HG03039 (cell line): ENCODE data around the gene EIF2S3B.
"Not testable (repeated sequence)": the region's sequence is repeated elsewhere in the genome, so short reads cannot be mapped to it uniquely, and the experiment has no call there.

Experiments
- ATAC-seq: cut with Tn5 transposase; IDR thresholded peaks from one replicate; pipeline ENCODE4 v1.9.1; 2021; ENCODE audit warnings: mild to moderate bottlenecking, moderate library complexity; ENCODE audit not compliant: unreplicated experiment

Gene EIF2S3B

GRCh38 chr12:10505620-10506019 lies at the start of gene EIF2S3B:
EIF2S3B (plus strand) TSS chr12:10505890; CDS start chr12:10505903, 13 bp downstream.
- ATAC-seq: no peak

- no peak for ATAC-seq
Observed at GRCh38 chr12:10456856-10457255, 48.8 kb upstream of the EIF2S3B start.

DNA sequence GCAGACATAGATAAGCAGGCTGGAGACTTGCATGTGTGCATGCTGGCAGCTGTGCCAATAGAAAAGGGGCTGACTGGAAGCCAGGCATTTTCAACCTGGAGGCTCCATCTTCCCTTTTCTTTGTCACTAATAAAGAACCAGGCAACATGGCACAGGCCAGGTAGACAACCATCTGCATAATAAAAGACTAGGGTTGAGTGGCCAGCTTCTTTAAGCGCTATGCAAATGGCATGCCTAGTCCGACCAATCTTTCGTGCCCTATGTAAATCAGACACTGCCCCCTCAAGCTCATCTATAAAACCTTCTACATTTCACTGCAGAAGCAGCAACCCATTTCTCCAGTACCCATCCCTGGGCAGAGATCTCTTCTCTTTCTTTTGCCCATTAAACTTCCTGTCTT lies 47.9 kb upstream of the EIF2S3B start:
- ATAC-seq: no peak

DNA sequence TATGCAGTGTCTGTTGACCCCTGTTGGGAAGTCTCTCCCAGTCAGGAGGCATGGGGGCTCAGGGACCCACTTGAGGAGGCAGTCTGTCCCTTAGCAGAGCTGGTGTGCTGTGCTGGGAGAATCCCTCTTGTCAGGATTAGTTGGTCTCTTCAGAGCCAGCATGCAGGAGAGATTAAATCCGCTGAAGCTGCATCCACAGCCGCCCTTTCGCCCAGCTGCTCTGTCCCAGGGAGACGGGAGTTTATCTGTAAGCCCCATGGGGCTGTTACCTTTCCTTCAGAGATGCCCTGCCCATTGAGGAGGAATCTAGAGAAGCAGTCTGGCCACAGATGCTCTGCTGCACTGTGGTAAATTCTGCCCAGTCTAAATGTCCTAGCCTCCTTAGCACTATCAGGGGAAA lies 39.4 kb upstream of the EIF2S3B start:
- no peak for ATAC-seq

- ATAC-seq: no peak
Observed at GRCh38 chr12:10469701-10470100, 36.0 kb upstream of the EIF2S3B start.

DNA sequence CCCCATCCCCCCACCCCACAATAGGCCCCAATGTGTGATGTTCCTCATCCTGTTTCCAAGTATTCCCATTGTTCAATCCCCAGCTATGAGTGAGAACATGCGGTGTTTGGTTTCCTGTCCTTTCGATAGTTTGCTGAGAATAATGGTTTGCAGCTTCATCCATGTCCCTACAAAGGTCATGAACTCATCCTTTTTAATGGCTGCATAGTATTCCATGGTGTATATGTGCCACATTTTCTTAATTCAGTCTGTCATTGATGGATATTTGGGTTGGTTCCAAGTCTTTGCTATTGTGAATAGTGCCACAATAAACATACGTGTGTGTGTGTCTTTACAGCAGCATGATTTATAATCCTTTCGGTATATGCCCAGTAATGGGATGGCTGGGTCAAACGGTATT lies 32.9 kb upstream of the EIF2S3B start:
- not testable (repeated sequence) for ATAC-seq

GRCh38 chr12:10481901-10482300 lies 23.8 kb upstream of the EIF2S3B start:
- ATAC-seq: not testable (repeated sequence)

GRCh38 chr12:10487328-10487727 lies 18.4 kb upstream of the EIF2S3B start:
- not testable (repeated sequence) for ATAC-seq

DNA sequence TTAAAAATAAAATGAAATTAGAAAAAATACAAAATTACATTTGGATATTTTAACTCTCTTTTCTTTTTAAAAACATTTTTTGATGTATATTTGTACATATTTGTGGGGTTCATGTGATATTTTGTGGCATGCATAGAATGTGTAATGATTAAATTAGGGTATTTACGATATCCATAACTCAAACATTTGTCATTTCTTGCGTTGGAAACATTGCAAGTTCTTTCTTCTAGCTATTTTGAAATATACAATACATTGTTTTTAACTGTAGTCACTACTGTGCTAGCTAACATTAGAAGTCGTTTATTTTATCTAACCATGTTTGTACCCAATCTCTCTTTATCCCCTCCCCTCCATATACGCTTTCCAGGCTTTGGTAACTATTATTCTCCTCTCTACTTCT lies 13.9 kb upstream of the EIF2S3B start:
- no peak for ATAC-seq

- ATAC-seq: no peak
Observed at GRCh38 chr12:10497602-10498001, 8.1 kb upstream of the EIF2S3B start.

- no peak for ATAC-seq
Observed at GRCh38 chr12:10498042-10498441, 7.6 kb upstream of the EIF2S3B start.

GRCh38 chr12:10501030-10501429 lies 4.7 kb upstream of the EIF2S3B start:
- no peak for ATAC-seq

- ATAC-seq: no peak
Observed at GRCh38 chr12:10503460-10503859, 2.2 kb upstream of the EIF2S3B start.

- no peak for ATAC-seq
Observed at GRCh38 chr12:10511756-10512355, 6.2 kb downstream of the EIF2S3B start.

GRCh38 chr12:10512798-10513197 lies 7.1 kb downstream of the EIF2S3B start:
- ATAC-seq: no peak

DNA sequence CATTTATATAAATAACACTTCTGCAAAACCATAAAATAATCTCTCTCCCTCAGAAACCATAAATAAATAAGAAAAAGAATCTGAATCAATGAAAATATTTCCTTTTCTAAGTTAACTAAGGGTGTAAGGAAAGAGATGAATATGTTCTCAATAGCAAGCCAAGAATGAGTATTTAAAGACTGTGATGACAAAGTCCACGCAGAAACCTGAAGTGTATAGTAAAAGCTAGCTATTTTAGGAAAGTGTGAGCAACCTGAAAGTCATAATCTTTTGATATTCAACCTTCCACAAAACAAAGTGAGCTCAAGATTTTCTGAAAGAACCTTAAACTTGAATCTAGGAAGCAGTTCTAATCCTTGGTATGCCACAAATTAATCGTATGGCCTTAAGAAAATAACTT lies 15.9 kb downstream of the EIF2S3B start:
- no peak for ATAC-seq

GRCh38 chr12:10528174-10528953 lies 22.7 kb downstream of the EIF2S3B start:
- no peak for ATAC-seq

DNA sequence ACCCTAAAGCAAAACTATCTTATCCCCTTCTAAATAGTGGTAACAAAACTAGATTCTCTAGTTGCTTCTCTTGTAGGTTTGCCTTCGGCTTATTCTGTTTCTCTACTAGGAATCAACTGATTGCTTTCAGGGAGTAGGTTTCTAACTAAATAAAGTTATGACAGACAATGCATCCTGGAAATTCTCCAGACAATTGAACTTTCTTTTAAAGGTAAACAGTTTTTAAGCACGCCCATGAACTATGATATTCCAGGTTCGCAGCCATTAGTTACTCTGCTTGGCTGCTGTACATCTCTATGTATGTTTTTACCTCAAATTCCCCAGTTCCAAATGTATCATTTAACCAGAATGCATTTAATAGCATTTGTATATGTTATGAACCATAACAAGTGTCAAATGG lies 23.9 kb downstream of the EIF2S3B start:
- no peak for ATAC-seq

GRCh38 chr12:10537721-10538120 lies 32.0 kb downstream of the EIF2S3B start:
- no peak for ATAC-seq

GRCh38 chr12:10540776-10541205 lies 35.1 kb downstream of the EIF2S3B start:
- ATAC-seq: peak; percentile 91

DNA sequence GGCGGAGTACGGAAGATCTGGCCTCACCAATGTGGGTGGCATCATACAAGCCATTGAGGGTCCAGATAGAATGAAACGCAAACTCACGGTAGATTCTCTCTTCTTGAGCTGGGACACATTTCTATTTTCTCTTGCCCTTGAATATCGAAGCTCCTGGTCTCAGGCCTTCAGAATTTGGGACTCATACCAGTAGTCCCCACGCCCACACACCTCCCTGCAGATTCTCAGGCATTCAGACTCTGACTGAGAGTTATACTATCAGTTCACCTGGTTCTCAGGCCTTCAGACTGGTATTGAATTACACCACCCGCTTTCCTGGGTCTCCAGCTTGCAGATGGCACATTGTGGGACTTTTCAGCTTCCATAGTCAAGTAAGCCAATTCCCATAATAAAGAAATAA lies 37.8 kb downstream of the EIF2S3B start:
- ATAC-seq: no peak

DNA sequence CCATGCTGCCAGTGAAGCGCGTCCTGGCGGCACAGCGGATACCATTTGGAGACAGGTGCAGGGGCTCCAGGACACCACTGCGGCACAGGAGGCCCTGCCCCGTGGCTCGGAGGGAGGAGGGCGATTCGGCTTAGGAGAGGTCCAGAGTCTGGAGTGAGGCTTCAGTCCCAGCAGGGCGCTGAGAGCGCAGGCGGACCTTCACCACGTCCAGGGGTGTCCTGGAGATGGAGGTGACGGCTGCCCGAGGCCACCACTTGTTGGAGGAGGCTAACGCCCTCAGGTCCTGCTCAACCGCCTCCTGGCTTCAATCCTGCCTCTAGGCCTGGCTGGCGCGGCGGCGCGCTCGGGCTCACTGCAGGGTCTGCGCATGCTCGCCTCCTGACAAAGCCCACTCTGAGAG lies 45.7 kb downstream of the EIF2S3B start:
- no peak for ATAC-seq
